ENCODE measurements around the gene GINS1.

GINS1 gene

DNA sequence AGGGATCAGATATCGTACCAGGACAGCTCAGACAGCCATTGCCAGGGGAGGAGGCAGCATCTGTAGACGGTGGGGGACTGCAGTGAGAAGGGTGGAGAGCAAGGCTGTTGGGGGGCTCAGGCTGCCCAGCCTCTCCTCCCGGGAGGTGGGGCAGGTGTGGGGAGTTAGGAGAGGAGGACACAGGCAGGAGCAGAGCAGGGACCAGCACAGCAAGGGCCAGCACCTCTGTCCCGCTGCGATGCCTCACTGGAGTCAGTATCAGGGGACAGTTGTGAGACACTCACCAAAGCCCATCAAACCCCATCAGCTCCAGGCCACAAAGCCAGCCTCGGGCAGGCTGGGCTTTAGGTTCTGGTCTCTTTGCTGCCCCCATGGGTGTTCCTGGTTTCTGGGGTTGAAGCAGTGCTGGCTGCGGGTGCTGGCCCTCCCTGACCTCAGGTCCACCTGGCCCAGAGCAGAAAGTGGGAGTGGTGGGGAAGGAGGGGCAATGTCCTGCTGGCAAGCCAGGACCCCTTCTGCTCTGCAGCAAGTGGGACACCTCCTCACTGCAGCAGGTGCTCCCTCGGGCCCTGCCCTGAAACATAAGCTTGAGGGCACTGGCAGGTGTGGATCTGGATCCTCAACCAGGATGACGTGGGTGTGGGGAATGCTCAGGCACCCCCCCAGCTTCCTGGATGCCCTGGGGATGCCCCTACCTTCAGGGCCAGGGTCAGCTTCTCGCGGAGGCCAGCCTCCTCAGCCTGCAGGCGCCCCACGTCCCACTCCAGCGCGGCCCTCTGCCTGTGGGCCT is 83.4 kb downstream of the GINS1 start:
- TF ChIP-seq CTCF (IDR thresholded peaks at IDR 0.05; ENCODE audit: extremely low read depth, insufficient read depth, missing control alignments): no peak
- no peak for DNase-seq (ENCODE audit: low spot score)
- in situ Hi-C loops (cut with MboI; ENCODE audit: low pct_unique_long_range_greater_than_20kb, low sequenced_read_pairs, unreplicated experiment): no loop called here

DNA sequence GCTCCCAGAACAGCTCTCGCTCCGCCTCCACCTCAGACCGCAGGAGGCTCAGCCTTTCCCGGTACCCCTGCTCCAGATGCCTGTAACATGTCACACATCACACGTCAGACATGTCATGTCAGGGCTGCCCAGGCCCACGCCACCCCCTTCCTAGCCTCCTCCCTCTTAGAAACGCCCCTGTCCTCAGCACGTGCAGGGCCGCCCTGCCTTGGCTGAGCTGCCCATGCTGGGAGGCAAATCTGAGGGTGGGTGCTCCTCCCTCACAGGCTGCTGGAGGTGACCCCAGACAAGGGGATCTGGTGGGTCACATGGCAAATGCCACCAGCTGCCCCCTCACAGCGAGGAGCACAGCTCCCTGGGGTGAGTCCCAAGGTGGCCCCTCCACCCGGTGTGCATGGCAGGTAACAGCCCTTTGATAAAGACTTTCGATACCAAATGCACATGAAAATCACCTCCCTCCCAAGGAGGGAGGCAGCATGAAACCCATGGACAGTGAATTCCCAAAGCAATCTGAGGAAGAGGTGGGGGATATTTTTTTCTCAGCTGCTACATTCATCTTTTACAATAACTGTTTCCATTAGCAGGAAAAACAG is 84.1 kb downstream of the GINS1 start:
- in situ Hi-C loops (cut with MboI; ENCODE audit: low pct_unique_long_range_greater_than_20kb, low sequenced_read_pairs, unreplicated experiment): no loop called here
- no peak for TF ChIP-seq CTCF (IDR thresholded peaks at IDR 0.05; ENCODE audit: extremely low read depth, insufficient read depth, missing control alignments)
- no peak for DNase-seq (ENCODE audit: low spot score)

DNA sequence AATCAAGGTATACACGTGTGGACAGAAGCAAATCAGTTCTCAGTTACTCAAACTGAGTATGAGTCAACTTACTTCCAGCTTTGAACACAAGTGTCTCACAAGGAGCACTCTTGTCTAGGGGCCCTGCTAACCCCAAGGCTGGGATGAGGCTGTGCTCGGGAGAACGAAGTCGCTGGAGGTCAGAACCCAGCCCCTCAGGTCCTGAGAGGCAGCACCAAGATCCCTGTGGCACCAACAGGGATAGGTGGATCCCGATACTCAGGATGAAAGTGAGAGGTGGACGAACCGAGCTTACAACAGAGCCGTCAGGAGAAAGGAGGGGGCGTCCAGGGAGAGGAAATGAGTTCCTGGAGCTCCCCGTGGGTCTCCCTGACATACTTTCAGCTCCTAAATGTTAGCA is 85.7 kb downstream of the GINS1 start:
- DNase-seq (ENCODE audit: low spot score): no peak
- in situ Hi-C loops (cut with MboI; ENCODE audit: low pct_unique_long_range_greater_than_20kb, low sequenced_read_pairs, unreplicated experiment): no loop called here
- TF ChIP-seq CTCF (IDR thresholded peaks at IDR 0.05; ENCODE audit: extremely low read depth, insufficient read depth, missing control alignments): no peak

GRCh38 chr20:25493748-25494505 is 86.5 kb downstream of the GINS1 start:
- TF ChIP-seq CTCF (IDR thresholded peaks at IDR 0.05; ENCODE audit: extremely low read depth, insufficient read depth, missing control alignments): no peak
- in situ Hi-C loops (cut with MboI; ENCODE audit: low pct_unique_long_range_greater_than_20kb, low sequenced_read_pairs, unreplicated experiment): no loop called here
- no peak for DNase-seq (ENCODE audit: low spot score)

GRCh38 chr20:25494506-25495188 is 87.2 kb downstream of the GINS1 start:
- no peak for TF ChIP-seq CTCF (IDR thresholded peaks at IDR 0.05; ENCODE audit: extremely low read depth, insufficient read depth, missing control alignments)
- in situ Hi-C loops (cut with MboI; ENCODE audit: low pct_unique_long_range_greater_than_20kb, low sequenced_read_pairs, unreplicated experiment): no loop called here
- DNase-seq (ENCODE audit: low spot score): no peak

GRCh38 chr20:25495189-25495824 is 87.8 kb downstream of the GINS1 start:
- no peak for TF ChIP-seq CTCF (IDR thresholded peaks at IDR 0.05; ENCODE audit: extremely low read depth, insufficient read depth, missing control alignments)
- no peak for DNase-seq (ENCODE audit: low spot score)
- in situ Hi-C loops (cut with MboI; ENCODE audit: low pct_unique_long_range_greater_than_20kb, low sequenced_read_pairs, unreplicated experiment): no loop called here
